HG03108 (cell line): ENCODE data around the gene CCDC77.

Experiments used
- ATAC-seq: cut with Tn5 transposase; IDR thresholded peaks from one replicate; pipeline ENCODE4 v1.9.1; 2021; ENCODE audit warnings: moderate library complexity; ENCODE audit not compliant: unreplicated experiment

Gene CCDC77

DNA sequence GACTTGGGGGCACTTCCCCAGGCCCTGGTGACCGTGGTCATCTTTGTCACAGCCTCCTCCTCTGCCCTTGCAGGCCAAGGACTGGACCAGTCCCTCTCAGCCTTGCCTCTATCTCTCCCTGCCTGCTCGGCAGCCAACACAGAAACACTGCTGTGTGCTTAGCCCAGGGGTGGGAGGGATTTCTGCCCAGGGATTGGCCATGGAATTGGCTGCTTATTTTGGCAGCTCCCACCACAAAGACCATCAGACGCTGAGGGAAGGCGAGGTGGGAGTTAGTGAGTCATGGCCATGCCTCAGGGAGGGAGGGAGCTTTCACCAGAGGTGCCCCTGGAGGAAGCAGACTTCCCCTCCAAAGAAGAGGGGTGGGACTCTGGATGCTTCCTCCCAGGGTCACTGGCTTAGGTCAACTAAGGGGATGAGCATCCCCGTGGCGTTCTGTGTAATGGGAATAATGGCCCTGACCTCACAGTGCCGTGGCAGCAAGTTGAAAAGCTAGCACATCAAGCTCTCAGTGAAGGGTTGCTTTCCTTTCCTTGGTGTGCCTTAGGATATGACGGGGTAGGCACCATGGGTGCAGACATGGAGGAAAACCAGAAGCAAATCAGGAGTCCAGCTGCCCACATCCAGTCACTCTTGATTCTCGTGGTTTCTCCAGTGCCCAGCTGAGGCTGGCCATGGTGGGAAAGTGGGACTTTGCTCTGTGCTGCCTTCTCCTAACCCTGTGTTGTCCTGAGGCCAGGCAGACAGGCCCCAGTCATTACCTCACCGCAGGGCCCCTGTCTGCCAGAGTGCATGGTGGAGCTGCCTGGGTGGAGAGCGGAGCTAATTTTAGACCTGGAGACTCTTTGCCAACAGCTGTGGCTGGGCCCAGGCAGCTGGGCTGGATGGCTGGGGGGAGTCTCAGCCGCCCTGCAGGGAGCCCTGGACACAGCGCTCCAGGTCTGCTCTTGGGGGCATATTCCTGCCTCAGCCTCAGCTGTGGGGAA, 79.7 kb downstream of the CCDC77 start:
- ATAC-seq, result no peak

DNA sequence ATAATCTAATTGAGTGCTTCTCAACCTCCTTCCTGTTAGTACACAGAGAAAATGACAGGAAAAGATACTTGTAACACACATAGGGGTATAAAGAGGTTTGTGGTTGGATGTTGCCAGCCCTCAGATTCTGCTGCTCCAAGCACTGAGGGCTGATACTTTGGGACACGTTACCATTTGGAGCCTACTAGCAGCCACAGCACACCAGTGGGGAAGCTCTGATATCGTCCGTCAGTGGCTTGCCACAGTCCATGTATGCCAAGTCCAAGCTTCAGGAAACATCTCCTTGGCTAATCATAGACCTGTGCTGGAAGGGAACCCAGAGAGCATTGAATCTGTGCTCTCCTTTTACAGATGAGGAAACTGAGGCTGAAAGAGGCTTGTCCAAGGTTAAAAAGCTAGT, 80.6 kb downstream of the CCDC77 start:
- no peak for ATAC-seq

DNA sequence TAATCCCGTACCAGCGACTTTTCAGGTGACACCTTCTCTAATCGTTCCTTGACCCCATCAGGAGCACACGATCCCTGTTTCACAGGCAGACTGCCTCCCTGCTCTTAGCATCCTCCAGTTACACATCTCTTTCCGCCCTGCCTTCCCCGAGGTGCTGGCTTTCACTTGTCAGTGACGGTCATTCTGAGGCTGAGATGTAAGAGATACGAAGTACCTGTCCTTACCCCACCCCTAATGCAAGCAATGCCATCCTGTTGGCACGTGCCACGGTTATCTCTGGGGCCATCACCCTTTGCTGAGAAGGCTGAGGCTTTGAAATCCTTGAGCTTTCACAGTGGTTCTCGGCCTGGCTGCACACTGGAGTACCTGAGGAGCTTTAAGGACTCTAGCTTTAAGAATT, 82.7 kb downstream of the CCDC77 start:
- ATAC-seq, result no peak

DNA sequence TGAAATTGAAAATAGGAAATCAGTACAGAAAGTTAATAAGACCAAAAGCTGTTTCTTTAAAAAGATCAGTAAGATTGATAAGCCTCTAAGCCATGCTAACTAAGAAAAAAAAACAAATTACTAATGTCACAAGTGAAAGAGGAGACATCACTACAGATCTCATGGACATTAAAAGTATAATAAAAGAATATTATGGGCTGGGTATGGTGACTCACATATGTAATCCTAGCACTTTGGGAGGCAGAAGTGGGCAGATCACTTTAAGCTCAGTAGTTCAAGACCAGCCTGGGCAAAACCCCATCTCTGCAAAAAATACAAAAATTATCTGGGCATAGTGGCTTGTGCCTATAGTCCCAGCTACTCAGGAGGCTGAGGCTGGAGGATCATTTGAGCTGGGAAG, 88.8 kb downstream of the CCDC77 start:
- ATAC-seq, result no peak
